Chondrocyte (in vitro differentiated cells): ENCODE results near the gene CHAT. TPM values are rescaled to one million over a fixed set of nuclear protein-coding genes. Genes with fewer than 3 reads are reported as not detected.

Experiments used
- DNase-seq: peaks from one replicate; pipeline ENCODE4 v3.0.0; 2021; ENCODE audit warnings: mixed read lengths, low spot score
- H3K27ac Mint-ChIP-seq: one replicate; pipeline ENCODE4 v1.8.0; 2021; ENCODE audit warnings: mild to moderate bottlenecking, moderate library complexity, mixed read lengths; ENCODE audit not compliant: unreplicated experiment
- H3K27me3 Mint-ChIP-seq: 2 replicates; pipeline ENCODE4 v1.8.0; 2021; ENCODE audit warnings: low read depth, mixed read lengths
- H3K36me3 Mint-ChIP-seq: 2 replicates; pipeline ENCODE4 v1.8.0; 2021; ENCODE audit warnings: low read depth, mixed read lengths
- H3K4me1 Mint-ChIP-seq: 2 replicates; pipeline ENCODE4 v1.8.0; 2021; ENCODE audit warnings: low read depth, mild to moderate bottlenecking, mixed read lengths
- H3K4me3 Mint-ChIP-seq: one replicate; pipeline ENCODE4 v1.8.0; 2021; ENCODE audit warnings: mild to moderate bottlenecking, moderate library complexity, mixed read lengths; ENCODE audit not compliant: unreplicated experiment
- H3K9me3 Mint-ChIP-seq: 2 replicates; pipeline ENCODE4 v1.8.0; 2021; ENCODE audit warnings: low read depth, mixed read lengths
- CTCF ChIP-seq: fragments of 200-600 bp; sonication (generic); IDR thresholded peaks from 2 replicates; pipeline ENCODE4 v1.5.0; 2021; ENCODE audit warnings: antibody characterized with exemption, mild to moderate bottlenecking, moderate library complexity
- total RNA-seq: library from RNA; stranded (reverse); gene quantifications from 3 replicates; pipeline ENCODE4 v1.2.1, GENCODE V29; 2021

Gene CHAT
- total RNA-seq, 1 donor from 2014 or later, result not detected

- no peak for TF ChIP-seq CTCF
- no peak overlapping the region for H3K4me3 Mint-ChIP-seq
- H3K27me3 Mint-ChIP-seq, result peaks cover 5% of the 10 kb centered on the region
- no peak overlapping the region for H3K27ac Mint-ChIP-seq
- DNase-seq, result no peak
- peaks cover 9% of the 10 kb centered on the region for H3K4me1 Mint-ChIP-seq
- H3K36me3 Mint-ChIP-seq, result no peaks in the 10 kb centered on the region
- H3K9me3 Mint-ChIP-seq, result no peaks in the 10 kb centered on the region
These were observed 17.0 kb upstream of the CHAT start for GRCh38 chr10:49596836-49597235.

- no peak for DNase-seq
- H3K27me3 Mint-ChIP-seq, result peaks cover 10% of the 10 kb centered on the region
- TF ChIP-seq CTCF, result no peak
- H3K4me3 Mint-ChIP-seq, result no peak overlapping the region
- H3K4me1 Mint-ChIP-seq, result peaks cover 9% of the 10 kb centered on the region
- no peaks in the 10 kb centered on the region for H3K36me3 Mint-ChIP-seq
- H3K9me3 Mint-ChIP-seq, result no peaks in the 10 kb centered on the region
- no peak overlapping the region for H3K27ac Mint-ChIP-seq
These were observed 16.2 kb upstream of the CHAT start for GRCh38 chr10:49597426-49598163.

DNA sequence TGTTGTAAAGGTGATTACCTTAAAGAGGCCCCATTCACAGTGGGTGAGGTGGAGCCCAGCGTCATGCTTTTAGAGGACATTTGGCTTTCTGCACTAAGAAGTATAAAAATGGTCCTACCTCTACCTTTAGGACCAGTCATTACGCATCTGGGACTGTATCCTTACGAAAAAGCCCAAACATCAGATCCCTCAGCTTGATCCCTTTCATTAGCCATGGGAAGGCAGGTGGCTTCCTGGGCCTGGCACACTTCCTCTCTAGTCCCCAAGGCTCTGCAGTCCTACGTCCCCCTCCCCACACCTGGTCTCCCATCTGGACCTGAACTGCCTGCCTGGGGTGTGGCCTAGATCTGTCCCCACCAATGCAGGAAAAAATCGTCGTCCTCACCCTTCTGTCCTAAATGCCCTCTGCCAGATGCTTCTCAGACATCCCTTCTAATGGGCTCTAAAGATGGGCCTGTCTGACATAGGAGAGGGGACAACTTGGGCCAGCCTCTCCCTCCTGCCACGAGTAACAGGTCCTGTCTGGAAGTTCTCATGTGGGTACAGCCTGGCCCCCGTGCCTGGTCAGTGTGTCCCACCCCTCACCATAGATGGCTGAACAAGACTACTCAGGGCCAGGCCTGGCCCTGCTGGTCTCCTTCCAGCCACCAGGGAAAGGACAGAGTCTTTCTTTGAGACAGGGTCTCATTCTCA, 15.5 kb upstream of the CHAT start:
- Mint-ChIP-seq H3K4me1 (peaks cover 5% of the 10 kb centered on the region), H3K9me3 (no peaks in the 10 kb centered on the region), H3K36me3 (no peaks in the 10 kb centered on the region), H3K4me3 (no peak overlapping the region), H3K27ac (no peak overlapping the region), H3K27me3 (peaks cover 17% of the 10 kb centered on the region)
- no peak for TF ChIP-seq CTCF
- DNase-seq, result no peak

GRCh38 chr10:49598986-49599385, 14.9 kb upstream of the CHAT start:
- peaks cover 23% of the 10 kb centered on the region for H3K27me3 Mint-ChIP-seq
- no peak for DNase-seq

DNA sequence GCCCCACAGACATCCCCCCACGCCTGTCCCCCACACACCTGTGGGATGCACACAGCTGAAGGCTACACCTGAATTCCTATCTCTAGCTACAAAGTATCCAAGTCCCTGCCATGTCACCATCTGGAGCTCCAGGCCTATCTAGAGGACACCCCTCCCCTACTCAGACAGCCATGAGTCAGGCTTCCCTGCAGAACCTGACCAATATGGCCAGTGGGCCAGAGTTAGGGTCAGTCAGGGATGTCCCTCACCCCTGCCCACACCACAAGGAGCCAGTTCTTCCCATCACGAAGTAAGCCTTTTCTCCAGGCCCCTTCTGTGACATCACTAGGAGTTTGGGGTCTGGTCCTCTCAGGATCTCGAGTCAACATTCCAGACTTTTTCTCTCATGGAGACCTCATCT, 14.3 kb upstream of the CHAT start:
- peaks cover 25% of the 10 kb centered on the region for H3K27me3 Mint-ChIP-seq
- no peak for DNase-seq
- H3K27ac Mint-ChIP-seq, result no peak overlapping the region
- H3K4me1 Mint-ChIP-seq, result peaks cover 3% of the 10 kb centered on the region
- no peak for TF ChIP-seq CTCF
- H3K4me3 Mint-ChIP-seq, result no peak overlapping the region
- no peaks in the 10 kb centered on the region for H3K36me3 Mint-ChIP-seq
- H3K9me3 Mint-ChIP-seq, result no peaks in the 10 kb centered on the region

More at GRCh38 chr10:49598986-49599385, 14.9 kb upstream of the CHAT start:
- Mint-ChIP-seq H3K4me1 (peaks cover 5% of the 10 kb centered on the region), H3K36me3 (no peaks in the 10 kb centered on the region), H3K27ac (no peak overlapping the region), H3K9me3 (no peaks in the 10 kb centered on the region), H3K4me3 (no peak overlapping the region)
- TF ChIP-seq CTCF, result no peak
